GM23338 (cell line): Measurements from ENCODE around the gene FGD4.

ENCODE experiments used
- CREB1 ChIP-seq: fragments of 250-450 bp; sonication (Bioruptor Pico); IDR thresholded peaks from 2 replicates; pipeline ENCODE4 v1.5.0; 2020; ENCODE audit warnings: low read depth, mild to moderate bottlenecking, moderate library complexity
- CTCF ChIP-seq, 2 experiments: fragments of 200-600 bp in 1 of 2; sonication (generic) in 1 of 2; conservative IDR thresholded peaks; 2 replicates each; pipeline versions ENCODE4 v1.5.1 to v1.6.1; 2016 to 2017; ENCODE audit warnings: antibody characterized with exemption in 2 of 2, low read depth in 2 of 2, mild to moderate bottlenecking in 2 of 2, moderate library complexity in 1 of 2
- ETS1 ChIP-seq: IDR thresholded peaks from 2 replicates; pipeline ENCODE4 v1.6.1; 2016; ENCODE audit warnings: antibody characterized with exemption
- EZH2 ChIP-seq: fragments of 200-600 bp; sonication (generic); IDR thresholded peaks from one replicate; pipeline ENCODE4 v1.8.0; 2017; ENCODE audit warnings: antibody characterized with exemption, mild to moderate bottlenecking, low read depth; ENCODE audit not compliant: unreplicated experiment
- EZH2phosphoT487 ChIP-seq: fragments of 200-600 bp; sonication (generic); IDR thresholded peaks from one replicate; pipeline ENCODE4 v1.8.1; 2018; ENCODE audit warnings: antibody characterized with exemption; ENCODE audit not compliant: unreplicated experiment
- JUNB ChIP-seq: IDR thresholded peaks from one replicate; pipeline ENCODE4 v1.6.1; 2016; ENCODE audit warnings: antibody characterized with exemption; ENCODE audit not compliant: unreplicated experiment
- NANOG ChIP-seq: IDR thresholded peaks from 2 replicates; pipeline ENCODE4 v1.6.1; 2016; ENCODE audit warnings: antibody characterized with exemption, borderline replicate concordance
- POLR2AphosphoS5 ChIP-seq: IDR thresholded peaks from 2 replicates; pipeline ENCODE4 v1.6.1; 2016; ENCODE audit warnings: antibody characterized with exemption, low read depth
- ZNF462 ChIP-seq: fragments of 250-450 bp; sonication (Bioruptor Pico); IDR thresholded peaks from 2 replicates; pipeline ENCODE4 v1.5.0; 2020; ENCODE audit warnings: mild to moderate bottlenecking, moderate library complexity
- TF ChIP-seq, protein P1 (sequence below): IDR thresholded peaks from one replicate; pipeline ENCODE4 v1.6.1; 2018; ENCODE audit warnings: antibody characterized with exemption; ENCODE audit not compliant: unreplicated experiment

DNA sequence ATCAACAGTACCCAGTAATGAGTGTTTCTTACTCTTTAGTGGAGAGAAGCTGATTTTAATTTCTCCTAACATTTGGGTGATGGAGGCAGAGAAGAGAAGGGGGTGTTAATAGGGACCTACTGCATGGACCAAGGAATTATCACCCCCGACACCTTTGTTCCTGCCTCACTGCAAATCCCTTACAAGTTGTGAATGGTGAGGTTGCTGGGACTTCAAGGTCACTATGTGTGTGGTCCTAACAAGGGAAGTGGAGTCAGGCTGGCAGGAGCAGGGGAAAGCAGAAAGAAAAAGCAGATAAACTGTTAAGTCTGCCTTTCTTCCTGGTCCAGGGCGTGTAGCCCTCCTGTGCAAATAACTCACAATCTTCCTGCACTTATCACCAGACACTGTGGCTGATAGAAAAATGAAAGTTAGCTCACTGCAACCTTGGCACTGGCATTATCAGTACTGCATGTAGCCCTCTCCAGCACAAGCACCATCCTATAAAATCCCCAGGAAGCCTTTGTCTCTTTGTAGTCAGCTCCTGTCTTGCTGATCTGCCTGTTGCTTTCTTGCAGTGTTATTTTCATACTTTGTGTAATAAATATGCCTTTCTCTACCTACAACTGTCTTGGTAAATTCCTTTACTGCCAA is 167.4 kb downstream of the FGD4 start:
- no peak for TF ChIP-seq CTCF (conservative IDR thresholded peaks at IDR 0.05; ENCODE audit: low read depth in 2 of 2)
- no peak for TF ChIP-seq EZH2
- TF ChIP-seq CREB1: no peak
- no peak for TF ChIP-seq JUNB
- TF ChIP-seq POLR2AphosphoS5: no peak
- TF ChIP-seq ZNF462: no peak
- TF ChIP-seq, protein P1, sequence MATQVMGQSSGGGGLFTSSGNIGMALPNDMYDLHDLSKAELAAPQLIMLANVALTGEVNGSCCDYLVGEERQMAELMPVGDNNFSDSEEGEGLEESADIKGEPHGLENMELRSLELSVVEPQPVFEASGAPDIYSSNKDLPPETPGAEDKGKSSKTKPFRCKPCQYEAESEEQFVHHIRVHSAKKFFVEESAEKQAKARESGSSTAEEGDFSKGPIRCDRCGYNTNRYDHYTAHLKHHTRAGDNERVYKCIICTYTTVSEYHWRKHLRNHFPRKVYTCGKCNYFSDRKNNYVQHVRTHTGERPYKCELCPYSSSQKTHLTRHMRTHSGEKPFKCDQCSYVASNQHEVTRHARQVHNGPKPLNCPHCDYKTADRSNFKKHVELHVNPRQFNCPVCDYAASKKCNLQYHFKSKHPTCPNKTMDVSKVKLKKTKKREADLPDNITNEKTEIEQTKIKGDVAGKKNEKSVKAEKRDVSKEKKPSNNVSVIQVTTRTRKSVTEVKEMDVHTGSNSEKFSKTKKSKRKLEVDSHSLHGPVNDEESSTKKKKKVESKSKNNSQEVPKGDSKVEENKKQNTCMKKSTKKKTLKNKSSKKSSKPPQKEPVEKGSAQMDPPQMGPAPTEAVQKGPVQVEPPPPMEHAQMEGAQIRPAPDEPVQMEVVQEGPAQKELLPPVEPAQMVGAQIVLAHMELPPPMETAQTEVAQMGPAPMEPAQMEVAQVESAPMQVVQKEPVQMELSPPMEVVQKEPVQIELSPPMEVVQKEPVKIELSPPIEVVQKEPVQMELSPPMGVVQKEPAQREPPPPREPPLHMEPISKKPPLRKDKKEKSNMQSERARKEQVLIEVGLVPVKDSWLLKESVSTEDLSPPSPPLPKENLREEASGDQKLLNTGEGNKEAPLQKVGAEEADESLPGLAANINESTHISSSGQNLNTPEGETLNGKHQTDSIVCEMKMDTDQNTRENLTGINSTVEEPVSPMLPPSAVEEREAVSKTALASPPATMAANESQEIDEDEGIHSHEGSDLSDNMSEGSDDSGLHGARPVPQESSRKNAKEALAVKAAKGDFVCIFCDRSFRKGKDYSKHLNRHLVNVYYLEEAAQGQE: no peak
- no peak for TF ChIP-seq EZH2phosphoT487
- no peak for TF ChIP-seq ETS1
- no peak for TF ChIP-seq NANOG
